NCI-H748 (cell line): ENCODE results near the gene IHH.

Experiments
- DNase-seq: peaks from one replicate; lab custom pipeline; 2025; ENCODE audit not compliant: unreplicated experiment; lab: John Stamatoyannopoulos, UW

IHH gene

DNA sequence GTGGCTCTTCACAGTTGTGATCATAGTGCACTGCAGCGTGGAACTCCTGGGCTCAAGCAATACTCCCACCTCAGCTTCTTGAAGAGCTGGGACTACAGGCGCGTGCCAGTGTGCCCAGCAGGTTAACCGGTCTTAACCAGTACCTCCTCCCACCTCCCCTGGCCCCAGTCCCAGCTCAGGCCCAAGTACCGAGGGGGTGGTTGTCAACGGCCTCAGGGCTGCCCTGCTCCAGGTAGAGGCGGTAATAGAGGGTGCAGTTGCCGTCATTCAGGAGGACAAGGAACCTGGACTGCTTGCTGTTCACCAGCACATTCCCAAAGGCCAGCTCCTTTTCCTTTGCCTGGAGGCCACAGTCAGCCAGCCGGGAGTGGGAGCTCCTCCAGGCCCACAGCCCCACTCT, 39.1 kb downstream of the IHH start:
- no peak for DNase-seq

DNA sequence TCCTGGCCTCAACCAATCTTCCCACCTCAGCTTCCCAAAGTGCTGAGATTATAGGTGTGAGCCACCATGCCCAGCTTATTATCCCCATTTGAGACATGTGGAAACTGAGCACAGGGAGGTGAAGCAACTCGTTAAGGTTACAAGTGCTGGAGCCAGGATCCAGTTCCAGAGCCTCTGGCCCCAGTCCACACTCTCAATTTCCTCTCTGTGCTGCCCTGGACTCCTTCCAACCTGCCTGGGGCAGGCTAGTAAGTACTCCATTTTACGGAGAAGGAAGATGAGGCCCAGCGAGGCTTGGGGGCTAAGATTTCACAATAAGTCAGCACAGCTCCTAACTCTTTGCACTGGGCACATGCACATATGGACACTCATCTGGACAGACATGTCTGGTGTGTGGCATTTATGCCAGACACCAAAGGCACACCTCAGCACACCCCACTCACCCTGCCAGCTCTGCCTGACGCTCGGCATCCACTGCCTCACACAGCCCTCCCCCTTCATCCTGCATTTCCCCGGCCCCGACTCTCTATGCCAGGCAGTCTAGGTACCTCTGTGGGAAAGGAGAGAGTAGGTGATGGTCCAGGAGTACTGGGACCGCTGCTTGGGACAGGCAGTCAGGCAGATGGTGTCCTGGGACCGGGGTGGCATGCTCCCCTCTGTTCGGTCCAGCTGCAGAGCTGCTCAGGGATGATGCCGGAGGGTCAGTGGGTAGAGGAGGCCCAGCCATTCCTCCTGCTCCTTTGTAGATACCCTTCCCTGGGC, 39.9 kb downstream of the IHH start:
- DNase-seq = no peak

DNA sequence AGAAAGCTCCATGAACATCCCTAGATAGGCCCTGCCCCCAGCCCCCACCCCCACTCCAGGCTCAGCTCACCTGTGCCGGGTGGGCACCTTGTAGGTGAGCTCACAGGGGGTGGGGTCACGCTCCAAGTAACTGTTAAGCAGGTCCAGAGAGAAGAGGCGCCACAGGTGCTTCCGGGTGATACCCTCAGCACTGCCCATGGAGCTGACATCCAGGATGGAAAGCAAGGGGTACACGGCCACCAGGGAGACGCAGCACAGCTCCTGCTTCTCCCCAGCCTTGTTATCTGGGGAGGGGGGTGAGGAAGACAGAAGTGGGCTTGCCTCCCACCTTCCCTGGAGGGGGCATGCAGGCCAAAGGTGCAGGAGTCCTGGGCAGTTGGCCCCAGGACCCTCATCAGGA, 41.3 kb downstream of the IHH start:
- no peak for DNase-seq

DNA sequence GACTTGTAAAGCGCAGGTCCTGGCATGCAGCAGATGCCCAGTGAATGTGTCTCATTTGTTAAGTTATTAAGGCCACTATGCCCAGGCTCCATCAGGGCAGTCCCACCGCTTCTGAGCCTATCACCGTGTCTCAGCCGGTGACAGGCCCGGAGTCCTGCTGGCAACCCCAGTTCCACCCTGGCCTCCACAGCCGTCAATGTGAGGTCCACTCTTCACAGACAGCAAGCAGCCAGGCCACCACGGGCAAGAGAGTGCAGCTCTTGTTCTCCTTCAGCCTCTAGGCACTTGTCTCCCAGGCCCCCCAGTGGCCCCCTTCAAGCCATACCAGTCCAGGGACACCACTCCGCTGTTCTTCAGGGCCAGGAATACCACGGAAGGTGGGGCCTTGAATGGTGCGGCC, 42.0 kb downstream of the IHH start:
- no peak for DNase-seq

DNA sequence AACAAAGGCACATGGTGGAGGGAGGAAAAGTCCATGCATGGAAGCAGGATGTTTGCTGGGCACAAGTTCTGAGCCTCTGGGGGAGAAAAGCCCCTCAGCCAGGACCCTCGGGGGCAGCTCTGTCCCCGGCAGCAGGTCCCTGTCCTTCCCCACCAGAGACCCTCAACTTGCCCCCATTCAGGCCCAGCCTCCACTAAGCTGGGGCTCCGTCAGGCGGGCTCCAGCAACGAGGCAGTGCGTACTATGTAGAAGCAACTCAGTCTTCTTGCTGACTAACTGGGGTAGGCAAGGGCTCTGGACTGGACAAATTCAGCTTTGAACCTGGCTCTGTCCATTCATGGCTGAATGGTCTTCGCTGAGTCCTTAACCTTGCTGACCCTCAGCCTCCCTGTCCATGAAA, 42.4 kb downstream of the IHH start:
- no peak for DNase-seq

DNA sequence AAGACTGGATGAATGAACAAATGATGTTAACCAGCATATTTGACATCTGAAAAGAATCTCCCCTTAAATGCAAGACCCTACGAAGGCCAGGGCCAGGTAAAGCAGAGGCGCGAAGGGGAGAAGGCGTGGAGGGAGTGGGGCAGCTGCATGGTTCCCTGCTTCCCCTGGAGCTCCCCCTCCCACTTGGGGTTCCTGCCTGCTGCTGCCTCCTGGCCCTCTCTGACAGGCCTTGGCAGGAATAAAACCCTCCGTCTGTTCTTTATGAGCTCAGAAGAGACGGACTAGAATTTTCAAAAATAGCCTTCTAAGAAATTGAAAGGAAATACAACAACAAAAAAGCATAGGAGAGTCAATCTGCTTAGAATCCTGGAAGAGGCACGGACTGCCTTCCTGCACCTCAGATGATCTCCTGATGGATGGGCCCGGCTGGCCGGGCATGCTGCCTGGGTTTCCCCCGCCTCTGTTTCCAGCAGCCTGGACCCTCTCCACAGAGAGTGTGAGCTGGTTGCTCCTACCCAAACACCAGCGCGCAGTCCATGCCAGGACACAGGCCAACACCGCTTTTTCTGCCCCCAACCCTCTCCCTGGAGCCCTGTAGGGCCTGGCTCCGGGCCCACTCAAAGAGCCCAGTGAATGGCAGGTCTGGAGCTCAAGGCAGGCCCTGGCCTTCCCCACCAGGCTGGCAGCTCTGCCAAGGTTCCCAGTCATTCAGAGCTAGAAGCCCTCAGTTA, 43.4 kb downstream of the IHH start:
- DNase-seq = no peak

DNA sequence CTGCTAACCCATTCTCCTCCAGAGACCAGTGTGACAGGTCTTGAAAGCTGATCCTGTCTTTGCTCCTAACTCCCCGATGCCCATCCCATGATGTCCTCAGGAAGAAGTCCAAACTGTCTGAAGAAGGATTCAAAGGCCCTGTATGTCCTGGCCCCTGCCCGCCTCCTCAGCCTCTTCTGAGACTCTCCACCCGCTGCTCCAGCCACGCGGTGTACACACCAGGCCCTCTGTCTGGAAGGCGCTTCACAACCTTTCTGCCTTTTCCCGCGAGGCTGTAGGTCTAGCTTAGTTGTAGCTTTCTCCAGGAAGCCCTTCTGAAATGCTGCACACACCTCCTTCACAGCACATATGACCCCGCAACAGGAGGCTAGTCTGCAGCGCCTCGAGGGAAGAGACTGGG, 44.0 kb downstream of the IHH start:
- no peak for DNase-seq

DNA sequence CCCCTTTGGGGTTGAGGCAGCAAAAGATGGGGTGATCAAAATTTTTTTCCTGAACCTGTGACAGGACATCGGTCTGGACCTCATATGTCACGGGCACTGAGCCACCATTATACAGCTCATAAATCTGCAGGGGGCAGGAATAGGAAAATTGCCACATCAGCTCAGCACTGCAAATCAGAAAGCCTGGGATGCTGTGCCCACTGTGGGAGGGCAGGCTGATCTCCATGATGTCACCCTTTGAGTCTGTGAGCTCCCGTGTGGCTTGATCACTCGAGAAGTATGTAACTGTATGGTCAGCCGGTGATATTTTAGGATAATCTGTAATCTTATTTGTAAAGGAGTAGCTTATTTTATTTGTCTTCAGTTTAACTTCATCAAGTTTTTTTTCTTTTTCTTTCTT, 49.8 kb downstream of the IHH start:
- no peak for DNase-seq

DNA sequence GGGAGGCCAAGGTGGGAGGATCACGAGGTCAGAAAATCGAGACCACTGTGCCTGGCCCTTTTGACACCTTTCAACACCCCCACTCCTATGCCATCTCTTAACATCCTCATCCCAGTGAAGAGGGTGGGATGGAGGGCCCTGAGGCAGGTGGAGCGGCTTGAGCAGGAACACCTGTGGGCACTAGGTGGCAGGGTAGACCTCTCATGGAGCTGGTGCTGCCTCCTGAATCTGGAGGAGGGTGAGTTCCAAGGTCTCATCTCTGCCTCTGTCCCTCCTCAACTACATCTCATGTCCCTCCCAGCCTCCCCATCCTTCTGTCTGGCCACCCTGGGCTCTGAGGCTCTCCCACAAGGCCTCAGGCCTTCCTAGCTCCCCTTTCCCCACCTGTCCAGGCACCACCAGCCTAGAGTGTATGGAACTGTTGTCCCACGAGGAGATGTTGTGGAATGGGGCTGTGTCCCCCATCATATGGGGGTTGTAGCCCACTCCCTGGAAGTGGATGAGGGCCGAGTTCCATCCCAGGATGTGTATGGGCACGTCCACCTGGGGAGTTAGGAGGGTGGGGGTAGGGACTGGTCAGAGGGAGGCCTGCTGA, 50.5 kb downstream of the IHH start:
- DNase-seq = peak; percentile 52

DNA sequence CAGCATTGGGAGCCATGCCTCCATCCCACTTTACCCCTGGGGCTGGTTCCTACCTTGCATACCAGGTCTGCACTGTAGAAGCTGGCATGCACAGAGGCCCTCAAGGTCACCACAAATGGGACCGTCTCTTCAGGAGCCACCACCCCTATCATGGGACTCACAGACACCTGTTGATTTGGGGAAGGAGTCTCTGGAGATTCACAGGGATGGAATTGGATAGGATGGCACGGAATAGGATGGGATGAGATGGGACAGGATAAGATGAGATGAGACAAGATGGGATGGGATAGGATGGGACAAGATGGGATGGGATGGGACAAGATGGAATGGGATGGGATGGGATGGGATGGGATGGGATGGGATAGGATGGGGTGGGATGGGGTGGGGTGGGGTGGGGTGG, 51.4 kb downstream of the IHH start:
- DNase-seq = no peak
